Smooth muscle cell (in vitro differentiated cells): ENCODE measurements around the gene APEX1. TPM values are rescaled to one million over a fixed set of nuclear protein-coding genes. Genes with fewer than 3 reads are reported as not detected.
A peak's percentile ranks its signal among the peaks of the same experiment; 100 is the strongest.

ENCODE experiments used
- DNase-seq: peaks from one replicate; lab custom pipeline; 2025; ENCODE audit not compliant: unreplicated experiment; lab: John Stamatoyannopoulos, UW
- H2AFZ ChIP-seq: fragments of 200-600 bp; sonication (generic); 2 replicates; pipeline ENCODE4 v1.6.0; 2016; ENCODE audit warnings: antibody characterized with exemption, low read depth, mild to moderate bottlenecking
- H3F3A ChIP-seq: fragments of 200-600 bp; sonication (generic); 2 replicates; pipeline ENCODE4 v1.6.0; 2017; ENCODE audit warnings: antibody characterized with exemption, low read depth
- H3K27ac ChIP-seq: fragments of 200-600 bp; sonication (generic); 2 replicates; pipeline ENCODE4 v1.5.1; 2016; ENCODE audit warnings: low read depth, mild to moderate bottlenecking
- H3K27me3 ChIP-seq: fragments of 200-600 bp; sonication (generic); 2 replicates; pipeline ENCODE4 v1.6.1; 2016; ENCODE audit warnings: low read depth, mild to moderate bottlenecking
- H3K36me3 ChIP-seq: fragments of 200-600 bp; sonication (generic); 2 replicates; pipeline ENCODE4 v1.5.1; 2016; ENCODE audit warnings: low read depth
- H3K4me1 ChIP-seq: fragments of 200-600 bp; sonication (generic); 2 replicates; pipeline ENCODE4 v1.5.1; 2016; ENCODE audit warnings: low read depth
- H3K4me2 ChIP-seq: fragments of 200-600 bp; sonication (generic); 2 replicates; pipeline ENCODE4 v1.6.0; 2016; ENCODE audit warnings: mild to moderate bottlenecking
- H3K4me3 ChIP-seq: fragments of 200-600 bp; sonication (generic); 2 replicates; pipeline ENCODE4 v1.5.1; 2016; ENCODE audit warnings: mild to moderate bottlenecking
- H3K79me2 ChIP-seq: fragments of 200-600 bp; sonication (generic); 2 replicates; pipeline ENCODE4 v1.6.0; 2016; ENCODE audit warnings: low read depth, mild to moderate bottlenecking
- H3K9ac ChIP-seq: fragments of 200-600 bp; sonication (generic); 2 replicates; pipeline ENCODE4 v1.6.0; 2016; ENCODE audit warnings: low read depth
- H3K9me3 ChIP-seq: fragments of 200-600 bp; sonication (generic); replicated peaks from 2 replicates; pipeline ENCODE4 v1.5.1; 2016; ENCODE audit warnings: low read depth
- H4K20me1 ChIP-seq: fragments of 200-600 bp; sonication (generic); 2 replicates; pipeline ENCODE4 v1.6.0; 2016; ENCODE audit warnings: low read depth
- WGBS: methylation state at CpG from one replicate; pipeline ENCODE4 v1.1.7; 2016; ENCODE audit warnings: low lambda C conversion rate; 5-methylcytosine and 5-hydroxymethylcytosine counted together
- polyA plus RNA-seq: library from polyadenylated mRNA; unstranded; fragments of >200 nt; fragmentation: Nextera tagmentation; extraction: Ambion mirVana; gene quantifications from 2 replicates; pipeline ENCODE4 v1.2.1, GENCODE V29; 2016
- total RNA-seq: library from RNA; depleted of rRNA; stranded (reverse); fragments of >200 nt; gene quantifications from 2 replicates; pipeline ENCODE4 v1.2.3, GENCODE V29; 2014
- TF ChIP-seq, protein P1 (sequence below): fragments of 200-600 bp; sonication (generic); IDR thresholded peaks from 2 replicates; pipeline ENCODE4 v1.5.1; 2017; ENCODE audit warnings: borderline replicate concordance, mild to moderate bottlenecking, antibody characterized with exemption; ENCODE audit not compliant: insufficient read depth, poor library complexity, severe bottlenecking

The APEX1 gene
- total and polyA plus RNA-seq, 2 experiments from 2014 or later, result 81.6 to 116 TPM

DNA sequence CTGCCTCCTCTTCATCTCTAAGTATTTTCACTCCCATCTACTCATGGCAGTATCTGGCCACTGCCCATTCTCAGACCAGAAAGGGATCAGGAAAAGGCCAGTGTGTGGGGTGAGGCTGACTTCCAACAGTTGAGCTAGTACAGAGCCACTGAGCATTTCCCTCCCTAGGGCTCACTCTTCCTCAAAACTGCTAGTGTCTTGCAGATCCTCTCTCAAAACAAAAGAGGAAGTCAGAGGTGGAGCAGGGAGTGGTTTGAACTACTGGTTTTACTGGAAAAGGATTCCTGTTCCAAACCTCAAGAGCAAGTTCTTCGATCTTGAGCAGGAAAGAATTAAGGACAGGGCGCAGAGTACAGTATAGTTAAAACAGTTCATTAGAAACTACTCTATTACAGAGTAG lies 38.6 kb downstream of the APEX1 start:
- H3K36me3 ChIP-seq, result no peaks in the 10 kb centered on the region
- DNase-seq, result no peak
- no peak overlapping the region for H2AFZ ChIP-seq
- 75% methylated on average over 2 of the region's 2 CpGs for WGBS
- H3K27me3 ChIP-seq, result no peaks in the 10 kb centered on the region
- TF ChIP-seq, protein P1, sequence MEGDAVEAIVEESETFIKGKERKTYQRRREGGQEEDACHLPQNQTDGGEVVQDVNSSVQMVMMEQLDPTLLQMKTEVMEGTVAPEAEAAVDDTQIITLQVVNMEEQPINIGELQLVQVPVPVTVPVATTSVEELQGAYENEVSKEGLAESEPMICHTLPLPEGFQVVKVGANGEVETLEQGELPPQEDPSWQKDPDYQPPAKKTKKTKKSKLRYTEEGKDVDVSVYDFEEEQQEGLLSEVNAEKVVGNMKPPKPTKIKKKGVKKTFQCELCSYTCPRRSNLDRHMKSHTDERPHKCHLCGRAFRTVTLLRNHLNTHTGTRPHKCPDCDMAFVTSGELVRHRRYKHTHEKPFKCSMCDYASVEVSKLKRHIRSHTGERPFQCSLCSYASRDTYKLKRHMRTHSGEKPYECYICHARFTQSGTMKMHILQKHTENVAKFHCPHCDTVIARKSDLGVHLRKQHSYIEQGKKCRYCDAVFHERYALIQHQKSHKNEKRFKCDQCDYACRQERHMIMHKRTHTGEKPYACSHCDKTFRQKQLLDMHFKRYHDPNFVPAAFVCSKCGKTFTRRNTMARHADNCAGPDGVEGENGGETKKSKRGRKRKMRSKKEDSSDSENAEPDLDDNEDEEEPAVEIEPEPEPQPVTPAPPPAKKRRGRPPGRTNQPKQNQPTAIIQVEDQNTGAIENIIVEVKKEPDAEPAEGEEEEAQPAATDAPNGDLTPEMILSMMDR, result no peak
- H3K4me2 ChIP-seq, result no peak overlapping the region
- peak overlapping the region; percentile 3 for H3K27ac ChIP-seq
- H3K4me3 ChIP-seq, result no peak overlapping the region
- no peaks in the 10 kb centered on the region for H4K20me1 ChIP-seq
- H3F3A ChIP-seq, result no peaks in the 10 kb centered on the region
- H3K79me2 ChIP-seq, result no peaks in the 10 kb centered on the region
- H3K9me3 ChIP-seq, result no peaks in the 10 kb centered on the region
- no peak overlapping the region for H3K9ac ChIP-seq
- H3K4me1 ChIP-seq, result no peaks in the 10 kb centered on the region

GRCh38 chr14:20494935-20495766 lies 40.1 kb downstream of the APEX1 start:
- H2AFZ ChIP-seq, result no peak overlapping the region
- no peak overlapping the region for H3K4me2 ChIP-seq
- H3K79me2 ChIP-seq, result no peaks in the 10 kb centered on the region
- H3K27ac ChIP-seq, result no peak overlapping the region
- DNase-seq, result no peak
- H3K9ac ChIP-seq, result no peak overlapping the region
- H3F3A ChIP-seq, result no peaks in the 10 kb centered on the region
- H4K20me1 ChIP-seq, result no peaks in the 10 kb centered on the region
- H3K27me3 ChIP-seq, result no peaks in the 10 kb centered on the region
- TF ChIP-seq, protein P1, result no peak
- H3K4me3 ChIP-seq, result no peak overlapping the region
- H3K36me3 ChIP-seq, result no peaks in the 10 kb centered on the region
- no peaks in the 10 kb centered on the region for H3K9me3 ChIP-seq
- no peaks in the 10 kb centered on the region for H3K4me1 ChIP-seq
- 63% methylated on average over 8 of the region's 8 CpGs for WGBS

GRCh38 chr14:20498622-20499021 lies 43.6 kb downstream of the APEX1 start:
- no peak overlapping the region for H3K9ac ChIP-seq
- TF ChIP-seq, protein P1, result no peak
- 82% methylated on average over 2 of the region's 2 CpGs for WGBS
- no peaks in the 10 kb centered on the region for H3K36me3 ChIP-seq
- no peak overlapping the region for H3K27ac ChIP-seq
- H3F3A ChIP-seq, result no peaks in the 10 kb centered on the region
- no peak overlapping the region for H3K4me2 ChIP-seq
- DNase-seq, result no peak
- H3K4me1 ChIP-seq, result no peaks in the 10 kb centered on the region
- H2AFZ ChIP-seq, result no peak overlapping the region
- H4K20me1 ChIP-seq, result no peaks in the 10 kb centered on the region
- no peaks in the 10 kb centered on the region for H3K79me2 ChIP-seq
- H3K27me3 ChIP-seq, result no peaks in the 10 kb centered on the region
- H3K4me3 ChIP-seq, result no peak overlapping the region
- H3K9me3 ChIP-seq, result no peaks in the 10 kb centered on the region

- Histone ChIP-seq H3K27me3 (no peaks in the 10 kb centered on the region), H3K79me2 (no peaks in the 10 kb centered on the region), H3F3A (no peaks in the 10 kb centered on the region), H4K20me1 (no peaks in the 10 kb centered on the region), H3K4me2 (no peak overlapping the region), H3K36me3 (no peaks in the 10 kb centered on the region), H2AFZ (no peak overlapping the region), H3K9ac (no peak overlapping the region), H3K27ac (no peak overlapping the region), H3K4me1 (no peaks in the 10 kb centered on the region), H3K4me3 (no peak overlapping the region), H3K9me3 (no peaks in the 10 kb centered on the region)
- DNase-seq, result no peak
- 61% methylated on average over 4 of the region's 4 CpGs for WGBS
- TF ChIP-seq, protein P1, result no peak
These were observed 44.1 kb downstream of the APEX1 start for GRCh38 chr14:20499108-20499507.
